A549 (cell line): ENCODE data around the gene SETX. TPM values are rescaled to one million over a fixed set of nuclear protein-coding genes. Genes with fewer than 3 reads are reported as not detected.

Experiments
- ATAC-seq, 2 experiments: fragments of 200-7000 bp in 1 of 2; fragments of >200 bp in 1 of 2; cut with Nextera tagmentation in 1 of 2; cut with Tn5 transposase in 1 of 2; 3 replicates each; pipeline versions ENCODE4 v1.8.0 to v1.9.1; 2018 to 2020; ENCODE audit warnings: mild to moderate bottlenecking in 1 of 2, moderate library complexity in 1 of 2
- CTCF ChIA-PET: fragments of 300-600 bp; sonication (Branson Sonifier 250); formaldehyde crosslinking; extraction: SDS; loops from one replicate; lab custom pipeline; 2021; ENCODE audit warnings: antibody characterized with exemption, inconsistent platforms; lab: Yijun Ruan, JAX
- POLR2A ChIA-PET: fragments of 350-600 bp; formaldehyde crosslinking; extraction: SDS; loops from one replicate; lab custom pipeline; 2021; ENCODE audit warnings: antibody characterized with exemption, inconsistent platforms; lab: Yijun Ruan, JAX
- DNase-seq, 2 experiments: peaks; one replicate each; pipeline versions ENCODE4 v3.0.0 to v3.0.0-alpha.2; 2011 to 2016; ENCODE audit warnings: low read depth in 1 of 2, low spot score in 1 of 2
- FAIRE-seq: peaks from 2 replicates; lab custom pipeline; 2011; peaks lifted over from hg19 to GRCh38; lab: Jason Lieb, UNC
- H3K27ac ChIP-seq, 2 experiments: fragments of >200 bp; sonication (Bioruptor Twin); formaldehyde crosslinking; 3 replicates each; pipeline ENCODE4 v1.5.1; 2016 to 2017
- H3K4me1 ChIP-seq: fragments of >200 bp; sonication (Bioruptor Twin); formaldehyde crosslinking; 3 replicates; pipeline ENCODE4 v1.6.1; 2016
- H3K4me2 ChIP-seq: fragments of >200 bp; sonication (Bioruptor Twin); formaldehyde crosslinking; 3 replicates; pipeline ENCODE4 v1.6.1; 2016
- H3K4me3 ChIP-seq: fragments of >200 bp; sonication (Bioruptor Twin); formaldehyde crosslinking; 3 replicates; pipeline ENCODE4 v1.5.1; 2016
- H3K9me3 ChIP-seq: fragments of >200 bp; sonication (Bioruptor Twin); formaldehyde crosslinking; 3 replicates; pipeline ENCODE4 v1.6.1; 2016
- CHD2 ChIP-seq: fragments of 150-350 bp; IDR thresholded peaks from 2 replicates; pipeline ENCODE4 v1.6.1; 2014; ENCODE audit warnings: low read length; ENCODE audit not compliant: partially characterized antibody
- EP300 ChIP-seq, 2 experiments: fragments of >200 bp; sonication (Bioruptor Twin); formaldehyde crosslinking; IDR thresholded peaks; 2 replicates in 1 of 2; 3 replicates in 1 of 2; pipeline ENCODE4 v1.6.1; 2016 to 2017
- FOSL2 ChIP-seq, 2 experiments: fragments of 450-650 bp in 1 of 2; fragments of >200 bp in 1 of 2; sonication (Bioruptor Twin) in 1 of 2; formaldehyde crosslinking; IDR thresholded peaks; 2 replicates each; pipeline versions ENCODE4 v1.5.0 to v1.6.1; 2016 to 2020; ENCODE audit warnings: mild to moderate bottlenecking in 1 of 2, moderate library complexity in 1 of 2
- FOXS1 ChIP-seq: fragments of 250-450 bp; sonication (Bioruptor Pico); IDR thresholded peaks from 2 replicates; pipeline ENCODE4 v1.5.0; 2020; ENCODE audit warnings: mild to moderate bottlenecking, moderate library complexity
- HDAC2 ChIP-seq: fragments of 200-600 bp; sonication (generic); IDR thresholded peaks from 2 replicates; pipeline ENCODE4 v1.6.1; 2016
- HOXB13 ChIP-seq: fragments of 250-450 bp; sonication (Bioruptor Pico); IDR thresholded peaks from 2 replicates; pipeline ENCODE4 v1.5.0; 2020; ENCODE audit warnings: low read depth, mild to moderate bottlenecking, moderate library complexity
- JUN ChIP-seq, 2 experiments: fragments of >200 bp; sonication (Bioruptor Twin); formaldehyde crosslinking; IDR thresholded peaks; 2 replicates in 1 of 2; 3 replicates in 1 of 2; pipeline ENCODE4 v1.6.1; 2016 to 2017
- MAZ ChIP-seq: fragments of 150-350 bp; IDR thresholded peaks from 2 replicates; pipeline ENCODE4 v1.6.1; 2014; ENCODE audit warnings: antibody characterized with exemption, low read depth, low read length, borderline replicate concordance
- PHF8 ChIP-seq: fragments of 200-600 bp; sonication (generic); IDR thresholded peaks from 2 replicates; pipeline ENCODE4 v1.6.1; 2016; ENCODE audit warnings: low read depth, mild to moderate bottlenecking, antibody characterized with exemption, moderate library complexity, borderline replicate concordance
- POLR2A ChIP-seq: IDR thresholded peaks from 2 replicates; pipeline ENCODE4 v1.6.1; 2012; ENCODE audit warnings: mild to moderate bottlenecking, low read length
- POLR2AphosphoS2 ChIP-seq: conservative IDR thresholded peaks from 2 replicates; pipeline ENCODE4 v1.6.1; 2012; ENCODE audit warnings: low read length, improper control_type of control experiment, inconsistent platforms
- SREBF2 ChIP-seq: fragments of 450-650 bp; IDR thresholded peaks from 2 replicates; pipeline ENCODE4 v1.6.1; 2014; ENCODE audit warnings: mild to moderate bottlenecking, moderate library complexity
- TFCP2L1 ChIP-seq: fragments of 250-450 bp; sonication (Bioruptor Pico); IDR thresholded peaks from 2 replicates; pipeline ENCODE4 v1.5.0; 2021; ENCODE audit warnings: mild to moderate bottlenecking
- ZFP36 ChIP-seq: fragments of 450-650 bp; IDR thresholded peaks from 2 replicates; pipeline ENCODE4 v1.6.1; 2014; ENCODE audit warnings: borderline replicate concordance; ENCODE audit not compliant: partially characterized antibody
- WGBS: methylation state at CpG from one replicate; pipeline ENCODE4 v1.1.6; 2017; ENCODE audit errors: missing lambda C conversion rate; 5-methylcytosine and 5-hydroxymethylcytosine counted together
- polyA minus RNA-seq: library from RNA; depleted of rRNA, polyadenylated mRNA; stranded (reverse); fragments of >200 nt; gene quantifications from 2 replicates; pipeline ENCODE4 v1.2.3, GENCODE V29; 2011; rRNA and poly(A)+ RNA removed
- polyA plus RNA-seq, 4 experiments: library from polyadenylated mRNA; depleted of rRNA in 3 of 4; stranded (reverse); fragments of >200 nt; fragmentation: RNase III in 1 of 4; extraction: RNeasy Plus Mini Kit Qiagen cat#74134 plus additional on column Dnase treatment in 1 of 4; gene quantifications; 2 replicates in 3 of 4; 3 replicates in 1 of 4; pipeline ENCODE4 v1.2.3, GENCODE V29; 2011 to 2017
- TF ChIP-seq, protein P1 (sequence below): IDR thresholded peaks from 2 replicates; pipeline ENCODE4 v1.6.1; 2012; ENCODE audit warnings: low read depth, borderline replicate concordance
- TF ChIP-seq, protein P2 (sequence below): fragments of >200 bp; sonication (Bioruptor Twin); formaldehyde crosslinking; IDR thresholded peaks from 2 replicates; pipeline ENCODE4 v1.6.1; 2016
- TF ChIP-seq, protein P3 (sequence below): IDR thresholded peaks from 2 replicates; pipeline ENCODE4 v1.6.1; 2012
- TF ChIP-seq, protein P4 (sequence below): fragments of >200 bp; sonication (Bioruptor Twin); formaldehyde crosslinking; IDR thresholded peaks from 3 replicates; pipeline ENCODE4 v1.6.1; 2016

Gene SETX, protein sequence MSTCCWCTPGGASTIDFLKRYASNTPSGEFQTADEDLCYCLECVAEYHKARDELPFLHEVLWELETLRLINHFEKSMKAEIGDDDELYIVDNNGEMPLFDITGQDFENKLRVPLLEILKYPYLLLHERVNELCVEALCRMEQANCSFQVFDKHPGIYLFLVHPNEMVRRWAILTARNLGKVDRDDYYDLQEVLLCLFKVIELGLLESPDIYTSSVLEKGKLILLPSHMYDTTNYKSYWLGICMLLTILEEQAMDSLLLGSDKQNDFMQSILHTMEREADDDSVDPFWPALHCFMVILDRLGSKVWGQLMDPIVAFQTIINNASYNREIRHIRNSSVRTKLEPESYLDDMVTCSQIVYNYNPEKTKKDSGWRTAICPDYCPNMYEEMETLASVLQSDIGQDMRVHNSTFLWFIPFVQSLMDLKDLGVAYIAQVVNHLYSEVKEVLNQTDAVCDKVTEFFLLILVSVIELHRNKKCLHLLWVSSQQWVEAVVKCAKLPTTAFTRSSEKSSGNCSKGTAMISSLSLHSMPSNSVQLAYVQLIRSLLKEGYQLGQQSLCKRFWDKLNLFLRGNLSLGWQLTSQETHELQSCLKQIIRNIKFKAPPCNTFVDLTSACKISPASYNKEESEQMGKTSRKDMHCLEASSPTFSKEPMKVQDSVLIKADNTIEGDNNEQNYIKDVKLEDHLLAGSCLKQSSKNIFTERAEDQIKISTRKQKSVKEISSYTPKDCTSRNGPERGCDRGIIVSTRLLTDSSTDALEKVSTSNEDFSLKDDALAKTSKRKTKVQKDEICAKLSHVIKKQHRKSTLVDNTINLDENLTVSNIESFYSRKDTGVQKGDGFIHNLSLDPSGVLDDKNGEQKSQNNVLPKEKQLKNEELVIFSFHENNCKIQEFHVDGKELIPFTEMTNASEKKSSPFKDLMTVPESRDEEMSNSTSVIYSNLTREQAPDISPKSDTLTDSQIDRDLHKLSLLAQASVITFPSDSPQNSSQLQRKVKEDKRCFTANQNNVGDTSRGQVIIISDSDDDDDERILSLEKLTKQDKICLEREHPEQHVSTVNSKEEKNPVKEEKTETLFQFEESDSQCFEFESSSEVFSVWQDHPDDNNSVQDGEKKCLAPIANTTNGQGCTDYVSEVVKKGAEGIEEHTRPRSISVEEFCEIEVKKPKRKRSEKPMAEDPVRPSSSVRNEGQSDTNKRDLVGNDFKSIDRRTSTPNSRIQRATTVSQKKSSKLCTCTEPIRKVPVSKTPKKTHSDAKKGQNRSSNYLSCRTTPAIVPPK (N-terminal part only)
- polyA plus RNA-seq (2011; rRNA removed) (29.8 and 34.3 TPM in 2 replicates), polyA plus RNA-seq (2017; fragmentation: RNase III; extraction: RNeasy Plus Mini Kit Qiagen cat#74134 plus additional on column Dnase treatment) (14.7 to 17.0 TPM (median 15.6 TPM) in 3 replicates), polyA minus RNA-seq (51.7 and 54.5 TPM in 2 replicates)
- 7.5 and 8.0 TPM in 2 replicates for polyA plus RNA-seq (2012; cell fraction: cytosol; rRNA removed)
- 11.1 and 17.1 TPM in 2 replicates for polyA plus RNA-seq (2012; cell fraction: nucleus; rRNA removed)

DNA sequence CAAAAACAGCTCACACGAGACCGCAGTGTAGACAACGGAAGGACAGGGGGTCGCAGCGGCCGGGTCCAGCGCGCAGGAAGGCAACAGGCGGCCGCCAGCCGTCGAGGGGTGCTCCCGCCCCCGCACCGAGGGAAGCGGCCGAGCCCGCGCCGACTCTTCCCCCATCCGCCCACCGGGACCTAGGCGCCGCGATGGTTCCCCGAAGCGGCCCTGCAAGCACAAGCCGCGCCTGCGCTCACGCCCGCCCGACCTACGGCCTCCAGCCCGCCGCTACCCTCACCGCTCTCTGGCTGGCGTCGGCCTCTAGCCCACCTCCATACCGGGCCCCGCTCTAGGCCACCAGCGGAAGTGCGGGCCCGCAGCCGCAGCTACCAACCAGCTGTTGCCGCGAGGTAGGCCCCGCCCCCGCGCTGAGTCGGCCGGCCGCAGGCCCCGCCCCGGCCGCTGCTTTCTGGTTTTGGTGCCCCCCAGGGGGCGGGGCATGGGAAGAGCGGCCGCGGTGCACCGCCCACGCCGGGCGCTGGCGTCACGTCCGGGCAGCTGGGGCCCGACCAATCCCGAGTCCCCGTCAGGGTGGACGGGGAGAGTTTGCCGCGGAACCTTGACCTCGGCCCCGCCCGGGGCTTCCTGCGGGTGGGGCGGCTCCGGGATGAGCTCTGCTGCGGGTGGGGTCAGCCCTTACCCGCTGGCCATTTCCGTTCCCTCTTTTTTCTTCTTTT is at the start of gene SETX:
SETX (minus strand) TSS at position 350 of the 719 bp plus-strand sequence. CDS start 5,558 bp downstream, outside the sequence.
- peak; percentile 97 for DNase-seq
- ChIA-PET CTCF (interaction anchor here (0.6 to 1.6 kb wide), 3 partner anchors 26 to 95 kb away, joined by 3 to 4 read pairs (median 4); no protein-coding TSS in a partner anchor), POLR2A (interaction anchor here (0.5 to 1.3 kb wide), 10 partner anchors 8 to 315 kb away, joined by 3 to 7 read pairs (median 4); partner anchors contain the start of genes DDX31 and GTF3C4)
- ATAC-seq = peak; percentile 97 to 98
- TF ChIP-seq JUN (IDR thresholded peaks at IDR 0.05) (peak; percentile 35 to 75; a peak in 2 of 5 replicates), EP300 (IDR thresholded peaks at IDR 0.05) (no peak), SREBF2 (no peak), POLR2A (peak; percentile 95), HDAC2 (no peak), FOSL2 (IDR thresholded peaks at IDR 0.05) (no peak), FOSL2 (CRISPR knock-in tag; IDR thresholded peaks at IDR 0.05) (peak; percentile 22), CHD2 (no peak), TFCP2L1 (peak; percentile 93; the same call in 1 of the 2 replicates), PHF8 (peak; percentile 86), FOXS1 (CRISPR knock-in tag) (no peak), HOXB13 (CRISPR knock-in tag) (no peak), ZFP36 (no peak), POLR2AphosphoS2 (no peak), MAZ (peak; percentile 79)
- TF ChIP-seq, protein P1, sequence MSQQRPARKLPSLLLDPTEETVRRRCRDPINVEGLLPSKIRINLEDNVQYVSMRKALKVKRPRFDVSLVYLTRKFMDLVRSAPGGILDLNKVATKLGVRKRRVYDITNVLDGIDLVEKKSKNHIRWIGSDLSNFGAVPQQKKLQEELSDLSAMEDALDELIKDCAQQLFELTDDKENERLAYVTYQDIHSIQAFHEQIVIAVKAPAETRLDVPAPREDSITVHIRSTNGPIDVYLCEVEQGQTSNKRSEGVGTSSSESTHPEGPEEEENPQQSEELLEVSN = peak; percentile 46; the same call in 1 of the 2 replicates
- TF ChIP-seq, protein P2, sequence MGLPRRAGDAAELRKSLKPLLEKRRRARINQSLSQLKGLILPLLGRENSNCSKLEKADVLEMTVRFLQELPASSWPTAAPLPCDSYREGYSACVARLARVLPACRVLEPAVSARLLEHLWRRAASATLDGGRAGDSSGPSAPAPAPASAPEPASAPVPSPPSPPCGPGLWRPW = no peak
- TF ChIP-seq, protein P3, sequence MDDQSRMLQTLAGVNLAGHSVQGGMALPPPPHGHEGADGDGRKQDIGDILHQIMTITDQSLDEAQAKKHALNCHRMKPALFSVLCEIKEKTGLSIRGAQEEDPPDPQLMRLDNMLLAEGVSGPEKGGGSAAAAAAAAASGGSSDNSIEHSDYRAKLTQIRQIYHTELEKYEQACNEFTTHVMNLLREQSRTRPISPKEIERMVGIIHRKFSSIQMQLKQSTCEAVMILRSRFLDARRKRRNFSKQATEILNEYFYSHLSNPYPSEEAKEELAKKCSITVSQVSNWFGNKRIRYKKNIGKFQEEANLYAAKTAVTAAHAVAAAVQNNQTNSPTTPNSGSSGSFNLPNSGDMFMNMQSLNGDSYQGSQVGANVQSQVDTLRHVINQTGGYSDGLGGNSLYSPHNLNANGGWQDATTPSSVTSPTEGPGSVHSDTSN = 0 out of 2 replicates have a peak, but pooled peaks have one; percentile 31
- TF ChIP-seq, protein P4, sequence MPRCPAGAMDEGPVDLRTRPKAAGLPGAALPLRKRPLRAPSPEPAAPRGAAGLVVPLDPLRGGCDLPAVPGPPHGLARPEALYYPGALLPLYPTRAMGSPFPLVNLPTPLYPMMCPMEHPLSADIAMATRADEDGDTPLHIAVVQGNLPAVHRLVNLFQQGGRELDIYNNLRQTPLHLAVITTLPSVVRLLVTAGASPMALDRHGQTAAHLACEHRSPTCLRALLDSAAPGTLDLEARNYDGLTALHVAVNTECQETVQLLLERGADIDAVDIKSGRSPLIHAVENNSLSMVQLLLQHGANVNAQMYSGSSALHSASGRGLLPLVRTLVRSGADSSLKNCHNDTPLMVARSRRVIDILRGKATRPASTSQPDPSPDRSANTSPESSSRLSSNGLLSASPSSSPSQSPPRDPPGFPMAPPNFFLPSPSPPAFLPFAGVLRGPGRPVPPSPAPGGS = peak; percentile 75; the same call in 2 of the 3 replicates
- FAIRE-seq = no peak
- H3K27ac ChIP-seq = peak within 1 kb of the TSS; percentile 92 to 97
- peak within 1 kb of the TSS; percentile 98 for H3K4me3 ChIP-seq
- H3K9me3 ChIP-seq = no peaks in the 10 kb centered on the region
- peak within 1 kb of the TSS; percentile 99 for H3K4me2 ChIP-seq
- WGBS = 0% methylated on average over 23 of the region's 82 CpGs
- H3K4me1 ChIP-seq = peaks cover 31% of the 10 kb centered on the region
